NCI-H1436 treated with DMSO at 0.1 percent for 48 hours (cell line): Measurements from ENCODE around the gene GAPDHS.

Experiments
- DNase-seq: peaks from one replicate; lab custom pipeline; 2025; lab: John Stamatoyannopoulos, UW

Gene GAPDHS

DNA sequence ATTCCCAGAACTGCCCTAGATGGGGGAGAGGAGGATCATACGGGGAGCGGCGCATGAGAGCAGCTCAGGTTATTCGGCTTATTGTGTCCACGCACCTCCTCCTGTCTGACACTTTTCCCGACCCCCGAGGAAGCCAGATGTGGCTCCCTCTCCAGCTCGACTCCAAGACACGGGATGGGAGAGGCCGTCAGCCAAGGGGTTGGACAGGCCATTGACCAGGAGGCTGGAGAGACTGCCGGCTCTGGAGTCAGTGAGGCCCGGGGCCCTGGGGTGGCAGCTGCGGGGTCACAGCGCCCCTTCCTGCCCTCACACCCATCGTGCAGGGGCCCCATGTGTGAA, 22.7 kb upstream of the GAPDHS start:
- DNase-seq: no peak

DNA sequence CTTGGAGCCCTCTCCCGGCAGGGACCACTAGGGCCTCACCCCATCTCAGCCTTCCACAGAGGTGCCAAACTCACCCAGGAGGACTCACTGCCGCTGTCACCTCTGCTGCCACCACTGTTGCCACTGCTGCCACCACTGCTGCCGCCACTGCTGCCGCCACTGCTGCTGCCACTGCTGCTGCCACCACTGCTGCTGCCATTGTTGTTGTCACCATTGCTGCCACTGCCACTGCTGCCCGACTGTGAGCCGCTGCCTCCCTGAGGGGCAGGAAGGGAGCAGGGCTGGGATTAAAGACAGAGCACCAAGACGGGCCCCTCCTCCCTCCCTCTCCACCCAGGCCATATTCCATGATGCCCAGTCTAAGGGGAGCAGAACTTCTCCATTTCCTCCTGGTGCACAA, 21.9 kb upstream of the GAPDHS start:
- DNase-seq: no peak

DNA sequence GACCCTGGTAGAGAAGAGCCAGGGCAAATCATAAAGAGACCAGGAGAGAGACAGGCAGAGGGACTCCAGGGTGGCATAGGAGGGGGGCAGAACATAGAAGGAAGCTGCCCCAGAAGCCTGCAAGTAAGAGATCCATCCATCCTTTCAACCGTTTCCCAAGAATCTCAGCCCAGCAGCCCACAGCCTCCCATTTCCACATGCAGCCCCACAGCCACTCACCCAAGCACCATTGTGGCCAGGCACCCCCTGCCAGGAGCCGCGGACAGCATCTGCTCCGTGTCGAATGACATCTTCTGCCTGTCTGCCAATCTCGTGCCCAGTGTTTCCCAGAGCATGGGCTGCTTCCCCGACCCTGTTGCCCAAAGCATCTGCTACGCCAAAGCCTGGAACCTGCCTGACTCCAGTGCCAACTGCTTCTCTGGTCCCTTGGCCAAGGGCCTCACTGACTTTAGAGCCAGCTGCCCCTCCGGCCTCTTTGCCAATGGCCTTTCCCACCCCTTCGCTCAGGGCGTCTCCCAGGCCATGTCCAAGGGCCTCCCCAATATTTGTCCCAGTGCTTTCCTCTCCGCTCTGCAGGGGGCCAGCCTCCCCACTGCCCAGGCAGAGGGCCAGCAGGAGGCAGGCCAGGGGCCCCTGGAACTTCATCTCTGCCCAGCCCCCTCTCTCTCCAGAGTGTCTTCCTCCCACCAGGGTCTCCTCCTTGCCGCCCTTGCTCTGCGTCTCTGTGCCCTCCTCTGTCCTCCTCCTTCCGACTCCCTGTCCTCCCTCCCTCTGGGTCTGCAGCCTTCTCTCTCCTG, 20.2 kb upstream of the GAPDHS start:
- DNase-seq: no peak

DNA sequence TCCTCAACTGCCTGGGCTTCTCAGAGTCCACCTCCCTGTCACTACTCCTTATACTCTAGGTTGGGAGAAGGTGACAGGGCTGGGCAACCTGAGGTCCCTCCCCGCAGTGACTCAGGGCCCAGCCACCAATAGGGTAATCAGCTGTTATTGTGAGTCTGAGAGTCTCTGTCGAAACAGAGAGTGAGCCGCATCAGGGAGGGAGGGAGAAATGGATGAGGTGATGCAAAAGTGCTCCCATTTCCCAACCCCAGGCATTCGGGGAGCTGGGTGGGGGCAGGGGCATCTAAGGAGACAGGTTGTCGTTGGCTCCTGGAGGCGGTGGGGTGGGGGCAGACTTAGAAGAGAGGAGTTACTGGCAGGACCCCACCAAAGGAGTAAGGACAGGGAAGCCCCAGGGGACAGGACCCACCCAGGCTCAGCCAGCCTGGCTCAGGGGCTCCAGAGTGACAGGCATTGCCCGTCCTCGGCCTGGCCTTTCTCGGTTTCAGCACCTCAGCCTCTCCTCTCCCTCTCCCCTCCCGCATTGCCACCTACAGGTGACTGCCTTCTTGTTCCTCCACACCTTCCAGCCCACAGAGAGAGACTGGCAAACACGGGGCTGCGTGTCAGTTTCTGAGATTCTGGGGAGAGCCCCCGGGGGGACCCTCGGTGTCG, 19.5 kb upstream of the GAPDHS start, which contains the start of gene DMKN:
TSS of gene DMKN (minus strand) at position 22 of the 654 bp plus-strand sequence. CDS start 174 bp downstream, outside the sequence.
- DNase-seq: no peak

DNA sequence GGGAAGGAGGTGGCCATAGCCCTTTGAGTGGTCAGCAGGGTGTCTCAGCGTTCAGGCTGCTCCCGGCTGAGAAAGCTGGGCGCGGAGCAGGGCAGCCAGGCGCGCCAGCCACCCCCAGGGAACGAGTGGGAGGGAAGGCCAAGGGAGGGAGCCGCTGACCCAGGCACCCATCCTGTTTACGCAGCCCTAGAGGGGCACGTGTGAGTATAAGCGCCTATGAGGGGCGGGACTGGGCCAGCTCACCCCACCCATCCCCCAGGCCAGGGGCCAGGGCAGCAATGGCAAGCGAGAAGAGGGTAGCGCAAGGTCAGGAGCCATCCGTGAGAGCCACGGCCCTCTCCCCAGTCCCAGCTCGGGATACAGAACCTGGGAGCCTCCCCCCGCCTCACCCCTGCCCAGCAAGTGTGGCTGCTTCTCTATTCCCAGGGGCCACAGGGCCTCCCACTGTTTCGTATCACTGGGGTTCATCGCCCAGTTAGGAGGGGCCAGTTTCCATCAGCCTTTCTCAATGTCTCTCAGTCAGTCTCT, 18.9 kb upstream of the GAPDHS start:
- no peak for DNase-seq

DNA sequence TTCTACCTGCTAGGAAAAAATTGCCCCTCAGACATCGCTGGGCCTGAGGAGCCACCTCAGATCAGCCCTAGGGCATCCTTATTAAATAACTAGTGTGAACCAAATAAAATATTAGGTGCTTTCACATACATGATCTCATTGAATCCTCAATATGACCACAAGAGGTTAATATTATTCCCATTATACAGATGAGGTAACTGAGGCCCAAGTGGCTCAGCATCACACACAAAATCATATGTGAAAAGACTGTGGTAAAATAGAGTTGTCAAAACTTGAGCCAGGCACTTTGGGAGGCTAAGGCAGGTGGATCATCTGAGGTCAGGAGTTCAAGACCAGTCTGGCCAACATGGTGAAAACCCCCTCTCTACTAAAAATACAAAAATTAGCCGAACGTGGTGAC, 16.9 kb upstream of the GAPDHS start:
- DNase-seq: no peak

DNA sequence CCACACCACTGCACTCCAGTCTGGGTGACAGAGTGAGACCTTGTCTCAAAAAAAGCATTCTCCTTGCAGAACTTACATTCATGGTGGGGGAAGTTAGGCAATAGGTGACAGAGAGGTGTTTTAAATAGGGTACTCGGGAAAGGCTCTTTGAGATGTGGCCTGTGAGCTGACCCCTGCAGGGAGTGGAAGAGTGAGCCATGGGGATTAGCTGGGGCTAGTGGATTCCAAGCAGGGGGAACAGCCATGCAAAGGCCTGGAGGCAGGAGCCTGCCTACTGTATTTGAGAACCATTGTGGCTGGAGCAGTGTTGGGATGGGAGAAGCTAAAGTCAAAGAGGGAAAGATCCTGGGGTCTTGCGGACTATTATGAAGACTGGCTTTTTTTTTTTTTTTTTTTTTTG, 15.9 kb upstream of the GAPDHS start:
- no peak for DNase-seq

DNA sequence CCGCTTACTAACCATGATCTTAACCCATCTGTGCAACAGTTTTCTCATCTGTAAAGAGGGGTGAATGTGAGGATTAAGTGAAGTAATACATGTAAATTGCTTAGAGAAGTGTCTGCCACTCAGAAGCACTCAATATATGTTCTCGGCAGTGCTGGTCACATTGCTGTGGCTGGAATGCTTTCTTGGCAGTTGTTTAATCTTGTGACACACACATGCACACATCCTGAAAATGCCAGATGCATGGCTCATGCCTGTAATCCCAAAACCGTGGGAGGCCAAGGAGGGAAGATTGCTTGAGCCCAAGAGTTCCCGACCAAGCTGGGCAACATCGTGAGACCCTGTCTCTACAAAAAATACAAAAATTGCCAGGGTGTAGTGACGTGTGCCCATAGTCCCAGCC, 14.9 kb upstream of the GAPDHS start:
- DNase-seq: no peak

DNA sequence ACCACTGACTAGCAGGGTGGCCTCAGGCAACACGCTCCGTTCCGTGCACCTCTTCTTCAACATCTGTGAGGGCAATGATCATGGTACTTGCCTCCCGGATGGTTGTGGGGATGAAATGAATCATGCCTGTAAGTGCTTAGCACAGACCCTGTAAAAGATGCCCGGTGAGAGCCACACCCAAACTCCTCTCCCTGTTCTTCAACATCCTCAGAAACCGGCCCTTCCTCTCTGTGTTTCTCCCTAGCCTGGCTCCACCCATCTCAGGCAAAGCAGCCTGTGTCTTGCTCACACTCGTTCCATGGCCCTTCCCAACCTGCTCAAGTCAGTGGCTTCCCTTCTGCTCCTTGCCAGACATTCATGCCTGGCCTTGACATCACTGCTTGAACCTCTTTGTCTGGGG, 14.0 kb upstream of the GAPDHS start:
- DNase-seq: no peak

DNA sequence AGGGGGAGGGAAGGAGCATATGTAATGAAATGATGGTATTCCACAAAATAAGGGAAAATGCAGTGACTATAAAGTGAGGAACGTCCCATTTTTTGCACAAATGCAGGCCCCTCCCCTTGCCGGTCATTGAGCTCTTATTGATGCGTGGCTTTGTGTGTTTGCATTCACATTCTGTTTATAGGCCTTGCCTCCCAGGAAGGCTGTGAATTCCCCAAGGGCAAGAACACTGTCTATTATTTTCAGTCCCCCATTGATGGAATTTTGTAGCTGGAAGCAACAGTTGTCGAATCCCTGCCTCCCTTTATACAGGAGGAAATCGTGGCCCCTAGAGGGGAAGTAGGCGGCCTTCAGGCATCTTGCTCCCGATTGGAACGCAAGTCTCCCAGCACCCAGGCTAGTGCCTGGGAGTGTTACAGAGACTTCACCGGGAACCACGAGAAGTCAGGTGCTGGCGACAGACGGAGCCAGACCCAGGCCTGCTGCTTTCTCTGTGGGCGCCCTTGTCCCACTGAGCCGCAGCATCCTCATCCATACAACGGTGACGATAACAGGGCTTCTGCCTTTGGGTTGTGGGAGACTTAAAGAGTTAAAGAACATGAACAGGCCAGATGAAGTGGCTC, 12.0 kb upstream of the GAPDHS start:
- DNase-seq: no peak

DNA sequence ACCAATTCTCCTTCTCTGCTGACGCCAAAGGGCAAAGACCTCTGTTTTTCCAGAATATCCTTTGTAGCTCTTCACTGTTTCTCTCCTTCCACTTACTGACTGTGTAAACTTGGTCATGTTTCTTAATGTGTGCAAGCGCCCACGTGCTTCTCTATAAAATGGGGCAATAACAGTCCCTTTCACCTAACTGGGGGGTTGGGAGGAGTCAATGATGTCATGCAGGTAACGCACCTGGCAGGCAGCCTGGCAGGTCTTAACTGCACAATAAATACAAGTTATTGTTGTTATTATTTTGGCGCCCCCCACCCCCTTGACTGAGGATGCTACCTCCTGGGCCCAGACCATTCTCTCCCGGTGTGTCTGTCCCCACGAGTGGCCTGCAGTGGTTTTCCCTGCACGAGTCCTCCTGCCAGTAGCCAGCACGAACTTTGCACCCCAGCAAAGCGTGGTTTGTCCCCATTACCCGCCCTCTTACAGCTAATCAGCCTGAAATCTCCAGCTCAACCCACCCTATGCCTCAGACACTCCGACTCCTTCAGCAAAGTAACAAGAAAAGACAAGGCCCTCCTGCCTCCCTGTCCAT, 10.4 kb upstream of the GAPDHS start:
- no peak for DNase-seq

DNA sequence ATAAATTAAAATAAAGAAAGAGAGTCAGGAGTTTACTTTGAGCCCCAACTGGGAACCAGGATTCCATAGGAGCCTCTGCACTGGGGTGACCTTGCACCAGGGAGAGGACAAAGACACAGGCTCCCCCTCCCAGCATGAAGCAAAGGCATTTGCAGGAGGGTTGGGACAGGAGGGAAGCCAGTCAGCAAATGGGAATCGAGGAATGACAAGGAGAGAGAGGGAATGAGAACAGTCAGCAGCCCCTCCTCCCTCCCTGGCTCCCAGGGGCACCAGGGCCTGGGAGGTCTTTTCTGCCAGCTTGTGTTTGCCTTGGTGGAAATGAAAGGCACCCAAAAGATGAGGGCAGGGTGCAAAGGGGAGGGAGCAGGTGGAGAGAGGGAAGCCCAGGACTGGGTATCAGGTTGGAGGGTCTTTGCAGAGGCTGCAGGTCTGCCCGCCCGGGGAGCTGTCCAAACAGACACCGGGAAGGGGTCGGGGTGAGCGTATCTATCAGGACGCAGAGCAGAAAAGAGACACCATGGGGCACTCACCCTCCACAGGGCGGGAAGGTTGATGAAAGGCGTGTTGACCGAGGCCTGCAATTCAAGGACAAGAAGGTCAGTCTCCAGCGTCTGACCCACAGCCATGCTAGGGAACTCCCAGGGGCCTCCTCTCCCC, 8.9 kb upstream of the GAPDHS start:
- DNase-seq: no peak

DNA sequence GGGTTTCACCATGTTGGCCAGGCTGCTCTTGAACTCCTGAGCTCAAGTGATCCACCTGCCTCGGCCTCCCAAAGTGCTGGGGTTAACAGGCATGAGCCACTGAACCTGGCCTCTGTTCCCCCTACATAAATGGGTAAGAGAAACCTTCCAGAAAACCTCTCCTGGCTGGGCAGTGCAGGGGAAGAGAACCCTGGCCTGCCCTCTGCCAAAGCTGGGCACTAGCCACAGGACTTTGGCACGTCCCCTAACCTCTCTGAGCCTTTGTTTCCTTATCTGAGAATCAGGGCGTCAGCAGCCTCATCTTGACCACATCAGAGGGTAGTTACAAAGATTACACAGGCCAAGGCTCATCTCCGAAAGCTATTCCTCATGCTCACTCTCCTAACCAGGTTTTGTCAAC, 7.4 kb upstream of the GAPDHS start:
- DNase-seq: no peak

DNA sequence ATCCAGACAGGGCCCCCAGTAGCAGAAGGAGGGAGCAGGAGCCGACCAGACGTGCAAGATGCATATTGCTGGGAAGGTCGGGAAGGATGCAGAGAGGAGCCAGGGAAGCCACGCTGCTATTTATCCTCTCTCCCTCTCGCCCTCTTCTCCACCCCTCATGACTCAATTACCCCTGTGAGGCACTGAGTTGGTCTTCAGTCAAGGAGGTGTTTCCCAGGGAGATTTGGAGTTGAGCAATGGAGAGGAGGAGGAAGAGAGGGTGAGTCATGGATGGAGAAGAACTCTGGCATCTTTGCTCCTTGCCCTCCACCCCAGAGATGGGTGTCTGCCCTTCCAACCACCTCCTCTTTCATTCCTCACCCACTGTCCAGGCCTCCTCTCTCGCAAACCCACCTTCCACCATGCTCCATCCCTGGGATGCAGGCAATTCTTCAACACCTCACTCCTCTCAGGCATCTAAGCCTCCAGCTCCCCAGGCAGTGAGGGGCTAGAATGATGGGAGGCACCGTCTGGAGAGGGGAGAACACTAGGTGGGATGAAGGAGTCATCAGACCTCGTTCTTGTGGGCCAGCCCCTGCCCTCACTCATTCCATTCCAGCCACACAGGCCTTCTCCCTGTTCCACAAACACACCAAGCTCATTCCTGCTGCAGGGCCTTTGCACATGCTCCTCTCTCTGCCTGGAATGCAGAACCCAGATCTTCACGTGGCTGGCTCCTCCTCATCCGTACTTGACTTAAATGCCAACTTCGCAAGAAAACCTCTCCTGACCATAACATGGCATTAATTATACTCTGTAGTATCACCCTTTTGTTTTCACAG, 4.8 kb upstream of the GAPDHS start, which contains the start of gene SBSN:
TSS of gene SBSN (minus strand) at position 94 of the 821 bp plus-strand sequence. CDS start at position 64, 30 bp downstream.
- no peak for DNase-seq

DNA sequence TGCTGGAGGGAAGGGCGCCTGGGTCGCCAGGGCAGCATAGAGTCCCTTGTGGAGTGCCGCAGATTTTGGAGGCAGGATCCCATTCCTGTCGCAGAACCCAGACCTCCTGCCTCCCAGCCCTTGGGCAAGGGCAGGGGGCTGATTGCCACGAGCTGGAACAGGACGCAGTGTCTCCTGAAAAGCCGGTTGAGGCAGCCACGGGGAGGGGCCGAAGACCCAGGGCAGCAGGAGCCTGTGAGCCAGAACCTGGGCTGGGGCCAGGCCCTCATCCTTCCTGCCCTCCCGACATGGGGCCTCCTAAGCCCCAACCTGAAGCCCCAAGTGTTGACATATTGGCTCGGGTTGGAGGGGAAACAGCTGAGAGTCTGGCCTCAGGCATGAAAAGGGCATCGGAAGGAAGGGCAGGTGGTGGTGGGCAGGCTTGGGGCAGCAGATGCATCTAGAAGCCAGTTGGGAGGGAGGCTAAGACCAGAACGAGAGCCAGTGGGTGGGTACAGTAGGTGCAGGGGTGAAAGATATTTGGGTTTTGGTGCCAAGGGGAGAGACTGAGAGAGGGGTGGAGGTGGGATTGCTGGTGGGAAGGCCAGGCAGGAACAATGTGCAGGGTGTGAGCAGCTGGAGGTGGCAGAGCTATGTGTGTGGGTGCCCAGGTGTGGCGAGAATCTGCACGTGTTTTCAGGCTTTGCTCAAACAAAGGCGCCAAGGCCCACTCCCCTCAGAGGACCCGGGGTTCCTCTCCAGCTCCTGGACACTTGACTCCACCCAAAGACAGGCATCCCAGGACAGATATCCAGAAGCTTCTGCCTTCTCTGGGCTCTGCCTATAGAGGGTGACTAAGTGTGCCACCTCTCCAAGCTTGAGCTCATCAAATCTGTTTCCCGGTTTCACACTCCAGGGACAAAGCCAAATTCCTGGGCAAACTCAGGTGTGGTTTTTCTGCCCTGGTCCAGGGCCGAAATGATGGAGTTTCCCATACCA, 3.7 kb upstream of the GAPDHS start:
- no peak for DNase-seq

DNA sequence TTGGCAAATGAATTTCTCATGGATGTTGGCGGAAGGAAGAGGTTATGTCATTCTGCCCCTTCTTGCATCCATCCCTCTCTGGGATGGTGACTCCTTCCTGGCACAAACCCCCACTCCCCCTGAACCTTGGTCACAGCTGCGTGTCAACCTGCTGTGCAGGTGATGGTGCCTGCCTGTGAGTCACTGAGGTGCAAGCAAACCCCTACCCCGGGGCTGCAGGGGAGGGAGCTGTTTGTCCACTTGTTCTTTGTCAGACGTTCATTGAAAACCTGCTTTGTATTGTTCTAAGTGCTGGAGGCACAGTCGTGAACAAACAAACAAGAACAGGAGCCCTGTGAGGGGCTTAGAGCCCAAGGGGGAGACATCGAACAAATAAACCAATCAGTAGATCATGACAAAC, 2.0 kb upstream of the GAPDHS start:
- no peak for DNase-seq

DNA sequence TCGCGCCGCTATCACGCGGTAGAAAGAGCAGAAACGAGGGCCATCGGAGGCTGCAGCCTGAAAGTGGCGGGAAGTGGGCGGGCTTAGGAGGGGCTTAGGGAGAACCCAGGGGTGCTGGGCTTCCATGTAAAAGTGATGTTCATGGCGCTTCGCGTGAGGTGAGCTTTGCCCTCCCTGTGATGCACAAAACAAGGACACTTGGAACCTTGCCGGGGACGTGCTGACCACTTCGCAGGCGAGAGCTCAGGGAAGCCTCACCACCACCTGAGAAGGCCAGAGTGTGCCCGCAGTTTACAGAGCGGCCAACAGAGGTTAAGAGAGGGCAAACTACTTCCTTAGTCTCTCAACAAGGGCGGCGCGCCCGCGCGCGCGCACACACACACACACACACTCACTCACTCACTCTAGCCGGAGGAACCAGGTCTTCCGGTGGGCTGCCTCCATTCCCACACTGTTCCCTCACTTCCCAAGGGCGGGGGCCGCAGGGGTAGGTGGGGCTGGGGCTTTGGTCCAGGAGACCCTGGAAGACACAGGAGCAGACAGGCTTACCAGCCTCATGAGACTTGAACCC, 651 bp downstream of the GAPDHS start:
- no peak for DNase-seq

DNA sequence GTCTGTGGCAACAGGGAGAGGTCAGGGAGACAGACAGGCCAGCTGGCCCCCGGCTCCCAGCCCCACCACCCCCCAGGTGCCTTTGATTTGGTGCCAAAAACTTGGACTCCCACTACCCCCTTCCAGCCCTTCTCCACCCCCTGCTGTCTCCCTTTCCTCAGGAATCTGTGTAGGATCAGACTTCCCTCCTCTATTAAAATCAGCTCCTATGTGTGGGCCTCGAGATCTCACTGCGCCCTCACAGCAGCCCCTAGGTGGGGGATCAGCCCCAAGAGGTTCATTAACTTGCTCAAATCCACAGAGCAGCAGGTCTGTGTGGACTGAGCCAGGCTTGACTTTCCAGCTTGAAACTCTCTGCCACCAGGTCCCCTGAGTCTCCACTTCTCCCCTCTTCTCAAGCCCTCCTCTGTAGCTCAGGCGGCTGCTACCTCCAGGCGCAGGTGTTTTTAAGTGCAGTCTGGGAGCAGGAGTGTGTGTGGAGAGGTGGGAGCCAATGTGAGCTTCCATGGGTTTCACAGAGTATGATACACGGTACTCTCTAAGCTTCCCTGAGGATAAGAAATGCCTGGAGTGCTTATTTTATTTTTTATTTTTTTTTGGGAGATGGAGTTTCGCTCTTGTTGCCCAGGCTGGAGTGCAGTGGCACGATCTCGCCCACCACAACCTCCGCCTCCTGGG, 1.7 kb downstream of the GAPDHS start:
- DNase-seq: no peak

DNA sequence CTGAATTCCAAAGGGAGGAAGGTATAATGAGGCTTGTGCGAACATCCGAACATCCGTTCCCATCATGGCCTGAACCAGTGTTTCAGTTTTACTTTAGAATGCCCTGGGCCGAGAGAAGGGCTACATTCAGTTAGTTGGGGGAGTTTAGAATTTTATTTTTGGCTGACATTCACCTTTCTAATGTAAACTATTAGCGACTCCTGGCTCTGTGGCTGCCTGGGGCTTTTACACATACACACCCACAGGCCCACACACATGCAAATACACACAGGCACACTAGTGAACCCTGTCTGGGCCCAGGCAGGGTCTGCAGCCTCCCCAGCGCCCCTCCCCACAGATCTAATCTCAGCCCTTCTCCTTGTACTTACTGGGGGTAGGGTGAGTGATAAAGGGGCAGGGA, 6.1 kb downstream of the GAPDHS start:
- no peak for DNase-seq
